ENCODE results near the gene MCM8.
"Not testable (repeated sequence)": the region's sequence is repeated elsewhere in the genome, so short reads cannot be mapped to it uniquely, and the experiment has no call there.

MCM8 gene

DNA sequence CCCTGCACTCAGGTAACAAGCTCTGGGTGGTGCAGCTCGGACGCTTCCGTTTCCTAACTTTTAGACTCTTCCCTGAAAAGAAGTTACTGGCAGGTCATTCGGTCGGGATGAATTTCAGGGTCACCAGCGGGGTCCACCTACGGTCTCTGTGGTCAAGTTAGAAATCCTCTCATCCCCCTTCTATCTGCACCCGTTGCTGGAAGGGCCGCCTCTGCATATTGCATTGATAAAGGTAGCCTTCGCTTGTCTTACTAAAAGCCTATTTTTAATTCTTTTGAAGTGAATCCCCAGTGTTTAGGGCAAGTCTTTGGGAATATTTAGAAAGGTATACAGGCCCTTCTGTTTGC is 56.1 kb downstream of the MCM8 start:
- DNase-seq (ENCODE audit: low read depth), result no peak

DNA sequence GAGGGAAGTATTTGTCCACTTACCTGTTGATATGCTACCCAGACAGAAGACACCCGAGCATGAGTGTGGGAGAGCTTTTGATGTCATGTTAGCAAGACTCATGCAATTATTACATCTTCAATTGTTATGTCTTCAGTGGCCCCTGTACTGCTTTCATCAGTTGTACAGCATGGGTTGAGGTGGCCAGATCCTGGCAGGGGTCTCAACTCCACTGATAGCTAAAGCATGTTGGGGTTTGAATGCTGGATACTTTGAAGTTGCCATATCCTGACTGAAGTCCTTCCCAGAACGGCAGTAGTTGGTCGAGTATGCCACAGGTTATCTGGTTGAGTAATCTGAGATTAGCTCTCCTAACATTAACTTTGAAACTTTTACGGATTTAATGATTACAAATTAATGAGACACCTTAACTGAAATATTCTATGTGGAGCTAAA is 56.7 kb downstream of the MCM8 start:
- DNase-seq (ENCODE audit: low read depth), result no peak

DNA sequence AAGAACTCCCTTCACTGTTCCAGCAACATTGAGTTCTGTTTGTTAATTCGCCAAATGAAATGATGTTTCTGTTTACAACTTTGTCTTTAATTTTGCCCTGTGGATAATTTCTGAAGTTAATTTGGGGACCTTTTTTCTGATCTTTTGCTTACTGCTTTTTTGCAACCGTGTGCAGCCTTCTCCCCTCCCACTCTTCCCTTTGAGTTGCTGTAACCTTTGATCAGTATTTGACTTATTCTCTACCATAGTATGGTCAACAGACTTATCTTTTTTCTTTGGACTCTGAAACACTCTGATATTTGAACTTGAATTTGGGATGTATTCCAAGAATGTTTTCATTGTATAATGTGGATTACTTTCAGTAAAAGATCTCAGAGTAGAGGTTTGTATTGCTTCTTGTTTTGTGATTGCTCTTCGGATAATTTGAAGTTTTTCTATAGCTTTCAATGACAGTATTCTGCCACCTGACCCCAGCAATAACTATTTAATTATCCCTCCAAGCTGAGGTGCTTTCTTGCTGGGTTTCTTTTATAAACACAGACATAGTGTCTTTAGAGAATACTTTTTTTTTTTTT is 57.2 kb downstream of the MCM8 start:
- no peak for DNase-seq (ENCODE audit: low read depth)

DNA sequence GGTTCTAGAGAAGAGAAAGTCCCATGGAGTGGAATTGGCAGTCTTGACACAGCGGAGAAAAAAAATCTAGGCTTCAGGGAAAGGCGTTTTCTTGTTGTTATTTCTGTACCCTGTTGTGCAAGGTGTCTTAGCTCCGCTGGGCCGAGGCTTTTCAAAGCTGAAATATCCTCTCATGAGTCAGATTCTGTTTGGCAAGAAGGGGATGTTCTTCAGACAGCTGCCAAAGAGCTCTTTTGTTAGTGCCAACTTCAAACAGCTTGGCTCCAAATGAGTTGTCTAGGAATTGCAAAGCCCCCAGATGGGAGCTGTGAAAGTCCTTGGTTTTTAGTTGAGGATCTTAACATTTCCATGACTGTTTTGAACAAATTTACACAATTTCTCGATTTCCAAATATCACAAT is 57.8 kb downstream of the MCM8 start:
- DNase-seq (ENCODE audit: low read depth), result peak; percentile 99

DNA sequence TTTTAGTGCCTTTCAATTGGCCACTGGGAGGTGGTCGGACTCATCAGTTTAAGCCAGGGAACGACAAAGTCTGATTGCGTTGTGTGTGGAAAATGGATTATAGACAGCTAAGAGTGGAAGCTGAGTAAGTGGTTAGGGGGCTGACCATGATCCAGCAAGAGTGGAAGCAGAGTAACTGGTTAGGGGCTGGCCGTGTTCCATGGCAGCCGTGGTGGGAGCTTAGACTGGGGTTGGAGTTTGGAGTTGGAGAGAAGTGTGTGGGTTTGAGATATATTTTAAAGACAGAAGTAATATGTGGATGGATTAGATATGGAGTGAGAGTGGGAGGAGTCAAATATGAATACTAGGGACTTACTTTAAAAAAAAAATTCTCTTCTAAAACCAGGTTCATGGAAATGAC is 61.7 kb downstream of the MCM8 start:
- DNase-seq (ENCODE audit: low read depth), result no peak

DNA sequence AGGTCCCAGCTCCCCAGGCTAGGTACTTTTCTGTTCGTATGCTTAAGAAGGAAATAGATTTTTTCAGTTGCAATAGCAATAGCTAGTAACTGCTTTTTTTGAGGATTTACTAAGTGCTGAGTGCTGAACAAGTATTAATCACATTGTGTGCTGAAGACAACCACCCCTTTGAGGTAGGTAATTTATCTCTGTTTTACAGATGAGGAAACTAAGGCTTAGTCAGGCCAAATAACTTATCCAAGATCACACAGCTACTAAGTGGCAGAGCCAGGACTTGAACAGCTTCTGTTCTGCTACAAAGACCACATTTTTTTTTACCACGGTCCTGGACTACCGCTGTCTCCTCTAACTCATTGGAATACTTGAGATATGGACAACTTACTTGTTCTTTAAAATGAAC is 63.6 kb downstream of the MCM8 start:
- peak; percentile 33 for DNase-seq (ENCODE audit: low read depth)

DNA sequence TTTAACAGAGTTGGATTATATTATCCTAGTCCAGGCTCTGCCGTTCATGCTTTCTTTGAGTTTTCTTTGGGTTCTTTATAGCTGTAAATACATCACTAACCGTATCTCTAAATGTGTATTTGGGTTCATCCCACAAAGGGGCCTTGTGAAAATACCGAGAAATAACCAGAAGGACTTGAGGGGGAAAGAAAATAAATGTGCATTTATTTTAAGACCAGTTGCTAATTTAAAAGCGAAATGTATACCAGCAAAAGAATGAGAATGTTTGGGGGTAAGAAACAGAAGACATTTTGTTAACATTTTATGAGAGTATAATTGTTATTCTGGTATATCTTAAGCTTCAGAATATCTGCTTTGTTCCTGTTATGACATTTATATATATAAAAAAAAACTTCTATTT is 64.5 kb downstream of the MCM8 start:
- no peak for DNase-seq (ENCODE audit: low read depth)

DNA sequence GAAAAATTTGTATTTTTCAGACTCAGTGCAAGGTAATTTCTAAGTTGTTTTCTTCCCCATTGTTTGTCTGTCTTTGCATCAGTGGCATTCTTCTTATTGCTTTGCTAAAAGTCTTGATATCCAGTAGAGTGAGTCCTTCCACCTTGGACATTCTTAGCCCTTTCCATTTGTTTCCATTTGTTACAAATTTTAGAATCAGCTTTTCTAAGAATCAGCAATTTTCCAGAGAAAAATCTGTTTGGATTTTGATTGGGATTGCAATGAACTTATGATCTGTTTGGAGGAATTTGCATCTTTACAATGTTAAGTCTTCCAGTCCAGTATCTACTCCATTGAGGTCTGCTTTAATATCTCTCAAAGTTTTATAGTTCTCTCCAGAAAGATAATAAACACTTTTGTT is 67.0 kb downstream of the MCM8 start:
- no peak for DNase-seq (ENCODE audit: low read depth)

DNA sequence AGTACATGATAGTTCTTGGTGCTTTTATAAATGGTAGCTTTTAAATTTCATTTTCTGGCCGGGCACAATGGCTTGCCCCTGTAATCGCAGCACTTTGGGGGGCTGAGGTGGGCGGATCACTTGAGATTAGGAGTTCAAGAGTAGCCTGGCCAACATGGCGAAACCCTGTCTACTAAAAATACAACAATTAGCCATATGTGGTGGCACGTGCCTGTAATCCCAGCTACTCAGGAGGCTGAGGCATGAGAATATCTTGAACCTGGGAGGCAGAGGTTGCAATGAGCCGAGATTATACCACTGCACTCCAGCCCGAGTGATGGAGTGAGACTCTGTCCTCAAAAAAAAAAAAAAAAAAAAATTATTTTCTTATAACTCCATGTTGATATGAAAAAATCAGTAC is 67.4 kb downstream of the MCM8 start:
- DNase-seq (ENCODE audit: low read depth), result no peak

DNA sequence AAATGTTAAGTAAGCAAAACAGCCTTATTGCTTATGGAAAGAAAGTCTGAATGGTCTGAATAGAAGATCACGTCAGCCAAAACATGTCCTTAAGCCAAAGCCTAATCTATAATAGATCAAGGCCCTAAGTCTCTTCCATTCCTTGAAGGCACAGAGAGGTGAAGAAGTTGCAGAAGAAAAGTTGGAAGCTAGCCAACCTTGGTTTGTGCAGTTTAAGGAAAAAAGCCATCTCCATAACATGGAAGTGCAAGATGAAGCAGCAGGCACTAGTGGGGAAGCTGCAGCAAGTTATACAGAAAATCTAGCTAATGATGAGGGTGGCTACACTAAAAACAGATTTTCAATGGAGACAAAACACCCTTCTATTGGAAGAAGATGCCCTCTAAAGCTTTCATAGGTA is 74.3 kb downstream of the MCM8 start:
- no peak for DNase-seq (ENCODE audit: low read depth)

DNA sequence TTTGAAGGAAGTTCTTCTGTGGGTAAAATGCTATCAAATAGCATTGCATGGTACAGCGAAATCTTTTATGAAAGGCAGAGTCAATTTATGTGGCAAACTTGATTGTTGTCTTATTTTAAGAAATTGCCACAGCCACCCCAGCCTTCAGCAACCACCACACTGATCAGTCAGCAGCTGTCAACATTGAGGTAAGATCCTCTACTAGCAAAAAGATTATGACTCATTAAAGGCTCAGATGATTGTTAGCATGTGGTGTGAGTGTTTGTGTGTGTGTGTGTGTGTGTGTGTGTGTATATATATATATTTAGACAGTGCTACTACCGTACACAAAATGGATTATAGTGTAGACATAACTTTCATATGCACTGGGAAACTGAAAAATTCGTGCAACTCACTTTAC is 75.6 kb downstream of the MCM8 start:
- peak; percentile 90 for DNase-seq (ENCODE audit: low read depth)

DNA sequence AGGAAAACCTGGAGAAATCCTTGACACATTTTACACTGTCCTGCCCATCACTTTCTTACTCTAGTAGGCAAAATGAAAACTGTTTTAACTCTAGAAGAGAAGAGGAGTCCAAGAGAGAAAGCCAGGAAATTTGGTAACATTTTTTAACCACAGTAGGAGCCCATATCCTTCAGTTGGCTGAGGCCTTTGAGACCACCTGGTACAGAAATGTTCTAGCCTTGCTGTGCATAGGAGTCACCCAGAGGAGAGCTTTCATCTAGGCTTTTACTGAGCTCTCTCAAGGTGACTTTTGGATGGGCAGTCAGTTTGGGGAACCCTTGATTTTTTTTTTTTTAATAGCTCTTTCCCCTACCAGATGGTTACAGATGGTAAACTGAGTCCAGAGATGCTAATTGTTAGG is 78.4 kb downstream of the MCM8 start:
- DNase-seq (ENCODE audit: low read depth), result no peak

DNA sequence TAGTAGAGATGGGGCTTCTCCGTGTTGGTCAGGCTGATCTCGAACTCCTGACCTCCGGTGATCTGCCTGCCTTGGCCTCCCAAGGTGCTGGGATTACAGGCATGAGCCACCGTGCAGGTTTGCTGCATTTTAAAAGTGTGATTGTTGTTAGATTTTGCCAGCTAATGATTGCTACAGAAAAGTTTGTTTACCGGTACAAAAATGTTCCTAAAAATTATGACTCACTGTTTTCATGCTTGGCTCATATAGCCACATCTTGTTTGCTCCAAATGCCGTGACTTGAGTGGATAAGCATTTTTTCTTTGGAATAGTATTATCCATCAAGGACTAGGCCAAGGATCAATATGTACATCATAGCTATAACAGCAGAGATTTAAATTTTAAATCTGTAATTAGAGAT is 79.1 kb downstream of the MCM8 start:
- DNase-seq (ENCODE audit: low read depth), result peak; percentile 83

DNA sequence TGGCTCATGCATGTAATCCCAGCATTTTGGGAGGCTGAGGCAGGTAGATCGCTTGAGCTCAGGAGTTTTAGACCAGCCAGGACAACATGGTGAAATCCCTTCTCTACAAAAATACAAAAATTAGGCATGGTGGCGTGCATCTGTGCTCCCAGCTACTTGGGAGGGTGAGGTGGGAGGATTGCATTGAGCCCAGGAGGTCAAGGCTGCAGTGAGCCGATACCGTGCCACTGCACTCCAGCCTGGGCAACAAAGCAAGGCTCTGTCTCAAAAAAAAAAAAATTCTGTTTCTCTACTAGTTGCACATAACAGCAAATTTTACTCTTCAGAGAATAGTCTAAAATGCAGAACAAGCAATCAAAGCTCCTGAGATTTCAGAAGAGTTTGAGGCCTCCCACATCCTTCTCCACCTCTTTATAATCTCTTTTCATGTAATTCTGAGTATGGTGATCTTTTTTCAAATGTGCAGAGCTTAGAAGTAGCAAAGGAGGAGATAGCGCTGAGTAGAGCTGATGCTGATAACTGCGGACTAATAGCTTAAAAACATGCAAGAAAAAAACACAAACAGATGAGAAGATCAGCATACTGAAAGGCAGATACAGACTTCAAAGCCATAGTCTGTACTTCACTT is 80.1 kb downstream of the MCM8 start:
- DNase-seq (ENCODE audit: low read depth), result peak; percentile 77

DNA sequence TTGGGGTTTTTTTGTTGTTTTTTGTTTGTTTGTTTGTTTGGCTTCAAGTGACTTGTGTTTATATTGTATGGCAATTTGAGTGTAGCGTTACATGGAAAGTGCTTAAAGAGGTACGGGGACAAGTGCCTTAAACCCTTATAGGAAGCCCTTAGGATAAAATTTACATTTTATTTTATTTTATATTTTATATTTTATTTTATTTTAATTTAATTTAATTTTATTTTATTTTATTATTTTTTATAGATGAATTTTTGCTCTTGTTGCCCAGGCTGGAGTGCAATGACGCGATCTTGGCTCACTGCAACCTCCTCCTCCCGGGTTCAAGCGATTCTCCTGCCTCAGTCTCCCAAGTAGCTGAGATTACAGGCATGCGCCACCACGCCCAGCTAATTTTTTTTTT is 82.5 kb downstream of the MCM8 start:
- not testable (repeated sequence) for DNase-seq (ENCODE audit: low read depth)

DNA sequence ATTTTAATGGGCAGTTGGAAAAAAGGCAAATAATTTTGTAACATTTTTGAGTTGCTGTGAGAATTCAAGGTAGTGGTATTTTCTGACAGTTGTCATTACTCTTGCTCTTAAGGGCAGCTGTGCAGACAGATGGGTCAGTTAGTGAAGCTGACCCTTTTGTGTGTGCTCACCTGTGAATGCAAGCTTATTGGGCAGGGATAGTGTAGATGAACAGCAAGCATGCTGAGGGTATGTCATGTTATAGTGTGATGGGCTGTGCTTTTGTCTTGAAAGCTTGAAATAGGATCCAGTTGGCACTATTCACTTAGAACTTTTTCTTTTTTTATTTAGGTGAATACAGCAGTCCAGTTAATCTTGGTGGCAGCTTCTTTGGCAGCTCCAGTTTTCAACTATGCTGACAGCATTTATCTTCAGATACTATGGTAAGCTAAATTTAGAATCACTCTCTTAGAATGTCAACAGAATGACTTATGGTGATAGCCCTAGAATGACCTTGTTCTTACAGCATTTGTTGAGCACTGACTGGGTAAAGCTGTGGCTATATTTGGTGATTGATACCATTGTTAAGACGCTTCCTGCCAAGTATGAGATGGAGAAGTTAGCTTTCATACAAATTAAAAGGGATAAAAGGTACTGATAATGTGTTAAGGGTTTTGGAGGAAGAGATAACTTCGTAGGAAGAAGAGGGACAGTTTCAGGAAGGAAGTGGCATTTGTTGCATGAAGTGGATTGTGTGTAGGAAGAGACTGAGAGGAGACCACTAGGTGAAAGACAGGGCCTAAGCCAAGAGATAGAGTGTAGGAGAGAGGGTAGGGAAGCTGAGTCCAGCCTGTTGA is 83.9 kb downstream of the MCM8 start:
- peak; percentile 79 for DNase-seq (ENCODE audit: low read depth)

DNA sequence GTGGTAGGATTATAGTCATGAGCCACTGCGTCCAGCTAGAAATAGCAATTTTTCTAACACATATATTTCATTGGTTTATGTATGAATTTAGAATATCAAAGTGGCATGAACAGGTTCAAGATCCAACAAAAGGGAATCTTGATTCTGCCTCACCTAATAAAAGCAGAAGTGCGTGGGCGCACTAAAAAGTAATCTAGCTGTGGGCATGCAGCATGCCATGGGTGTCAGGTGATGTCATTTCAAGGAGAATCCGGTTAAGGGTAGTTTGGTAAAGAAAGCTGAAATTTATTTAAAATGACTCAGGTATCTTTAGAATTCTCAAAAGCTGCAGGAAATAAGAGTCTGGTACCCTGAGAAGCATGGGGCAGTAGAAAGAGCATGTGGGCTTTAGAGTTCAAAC is 85.8 kb downstream of the MCM8 start:
- no peak for DNase-seq (ENCODE audit: low read depth)

DNA sequence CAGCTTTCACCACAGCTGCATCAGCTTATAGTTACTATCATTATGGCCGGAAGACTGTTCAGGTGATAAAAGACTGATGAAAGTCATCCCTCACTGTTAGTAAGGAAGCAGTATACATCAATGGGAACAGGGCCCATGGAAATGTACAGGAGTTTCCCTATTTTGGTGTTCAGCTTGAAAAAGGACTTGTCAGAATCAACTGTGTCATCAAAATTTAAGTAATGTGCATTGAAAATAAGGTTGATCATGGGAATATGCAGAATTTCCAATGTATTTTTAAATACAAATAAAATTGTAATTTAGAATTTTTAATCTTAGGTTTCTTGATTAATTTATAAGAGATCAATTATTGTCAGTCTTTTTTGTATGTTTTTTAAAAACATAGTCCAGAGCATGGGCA is 86.6 kb downstream of the MCM8 start:
- DNase-seq (ENCODE audit: low read depth), result no peak

DNA sequence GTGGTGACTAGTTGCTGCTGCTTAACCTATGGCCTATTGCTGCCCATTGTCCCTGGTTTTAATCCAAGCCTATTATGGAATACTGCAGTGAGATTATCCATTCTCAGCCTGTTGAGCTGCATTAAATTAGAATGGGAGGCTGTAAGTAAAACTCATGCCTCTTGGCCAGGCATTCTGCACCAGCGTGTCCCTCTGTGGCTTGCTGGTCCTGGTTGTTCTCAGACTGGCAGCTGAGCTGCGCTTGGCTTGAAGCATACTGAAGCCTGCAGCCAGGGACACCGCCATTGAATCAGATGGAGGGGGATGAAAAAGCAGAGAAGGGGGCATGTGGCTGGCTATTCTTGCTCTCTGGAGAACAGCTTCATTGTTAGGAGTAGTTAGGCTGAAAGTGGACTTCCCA is 87.8 kb downstream of the MCM8 start:
- no peak for DNase-seq (ENCODE audit: low read depth)

DNA sequence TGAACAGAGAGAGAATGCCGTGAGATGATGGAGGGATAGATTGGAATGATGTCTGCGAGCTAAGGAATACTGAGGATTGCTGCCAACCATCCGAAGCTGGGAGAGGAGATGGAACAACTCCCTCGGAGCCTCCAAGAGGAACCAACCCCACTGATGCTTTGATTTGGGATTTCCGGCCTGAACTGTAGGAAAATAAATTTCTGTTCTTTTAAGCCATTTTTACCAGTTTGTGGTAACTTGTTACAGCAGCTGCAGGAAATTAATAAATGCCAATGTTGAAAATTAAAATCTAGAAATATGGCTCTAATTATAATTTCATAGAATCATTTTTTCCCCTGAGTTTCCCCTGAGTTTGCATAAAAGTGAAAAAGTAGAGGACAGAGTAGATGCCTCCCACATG is 89.3 kb downstream of the MCM8 start:
- no peak for DNase-seq (ENCODE audit: low read depth)

DNA sequence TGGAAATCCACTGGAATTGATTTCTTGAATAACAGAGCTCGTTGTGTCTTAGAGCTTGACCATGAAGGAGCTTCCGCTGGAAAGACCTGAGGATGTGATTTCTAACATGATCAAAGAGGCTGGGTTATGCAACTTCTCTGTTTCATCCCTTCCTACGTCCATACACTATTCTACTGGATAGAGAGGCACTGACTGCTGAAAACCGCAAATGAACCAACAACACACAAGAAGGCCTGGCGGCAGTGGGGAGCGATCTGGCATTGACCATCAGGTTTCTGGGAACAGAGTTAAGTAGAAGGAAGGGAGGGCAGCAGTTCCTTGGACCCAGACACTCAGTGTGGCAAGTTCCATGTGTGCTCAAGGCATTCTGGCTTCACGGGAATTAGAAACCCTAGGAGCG is 90.1 kb downstream of the MCM8 start:
- DNase-seq (ENCODE audit: low read depth), result peak; percentile 96

DNA sequence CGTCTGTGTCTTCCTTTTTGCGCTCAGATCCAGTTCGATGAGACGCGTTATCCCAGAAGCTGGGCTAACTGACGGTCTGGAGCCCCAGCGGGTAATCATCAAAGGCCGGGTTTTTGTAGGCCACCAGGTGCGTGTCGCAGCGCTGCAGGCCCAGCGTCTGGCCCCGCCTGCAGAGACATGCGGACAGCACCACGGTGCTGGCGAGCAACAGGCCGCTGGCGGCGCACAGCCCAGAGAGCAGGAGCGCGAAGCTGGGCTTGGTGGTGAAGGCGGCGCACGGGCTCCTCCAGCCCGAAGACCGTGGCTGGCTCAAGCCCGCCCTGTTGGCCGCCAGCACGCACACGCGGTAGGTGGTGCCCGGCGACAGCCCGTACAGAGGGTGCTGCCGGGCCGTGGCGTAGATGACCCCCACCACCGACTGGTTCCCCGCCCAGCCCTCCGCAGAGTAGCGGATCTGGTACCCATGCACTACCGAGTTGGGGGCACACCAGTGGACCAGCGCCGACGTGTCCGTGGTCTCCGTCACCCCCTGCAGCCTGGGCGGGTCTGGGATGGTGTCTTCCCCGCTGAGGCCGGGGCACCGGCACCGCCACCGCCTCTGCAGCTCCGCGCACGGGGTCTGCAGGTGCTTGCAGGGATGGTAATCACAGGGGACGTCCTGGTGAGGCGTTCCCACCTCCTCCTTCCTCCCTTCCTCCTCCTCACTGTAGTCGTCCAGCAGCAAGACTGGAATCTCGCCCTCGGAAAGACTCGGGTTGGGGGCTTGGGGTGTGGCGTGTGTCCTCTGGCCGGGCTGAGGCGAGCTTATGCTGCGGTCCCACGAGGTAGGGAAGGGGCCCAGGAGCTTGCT is 90.7 kb downstream of the MCM8 start:
- no peak for DNase-seq (ENCODE audit: low read depth)

DNA sequence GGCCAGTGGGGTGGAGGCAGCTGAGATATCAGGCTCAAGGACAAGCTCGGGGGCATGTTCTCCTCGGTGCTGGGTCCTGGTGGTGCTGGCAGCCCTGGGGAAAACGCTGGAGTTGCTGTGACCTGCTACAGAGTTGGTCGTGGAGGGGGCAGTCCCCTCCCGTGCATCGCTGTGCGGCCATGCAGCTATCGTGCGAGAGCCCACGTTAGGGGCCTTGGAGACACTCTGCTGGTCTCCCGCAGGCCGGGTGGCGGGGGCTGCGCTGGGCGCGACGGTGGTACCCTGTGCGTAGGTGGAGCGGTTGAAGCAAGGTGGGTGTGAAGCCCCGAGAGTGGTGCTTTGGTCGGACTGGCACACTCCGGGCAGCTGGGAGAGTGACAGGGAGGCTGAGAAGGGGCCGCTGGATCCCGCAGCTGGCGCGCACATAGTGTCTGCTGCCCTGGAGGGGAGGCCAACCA is 91.4 kb downstream of the MCM8 start:
- DNase-seq (ENCODE audit: low read depth), result no peak
